HS-27A (cell line): ENCODE data around the gene COX7A2L.
A peak's percentile ranks its signal among the peaks of the same experiment; 100 is the strongest.
"Not testable (repeated sequence)": the region's sequence is repeated elsewhere in the genome, so short reads cannot be mapped to it uniquely, and the experiment has no call there.

Source experiments
- DNase-seq: peaks from one replicate; pipeline ENCODE4 v3.0.0-alpha.2; 2012; ENCODE audit warnings: low read depth, missing footprints

Gene COX7A2L, protein sequence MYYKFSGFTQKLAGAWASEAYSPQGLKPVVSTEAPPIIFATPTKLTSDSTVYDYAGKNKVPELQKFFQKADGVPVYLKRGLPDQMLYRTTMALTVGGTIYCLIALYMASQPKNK

DNA sequence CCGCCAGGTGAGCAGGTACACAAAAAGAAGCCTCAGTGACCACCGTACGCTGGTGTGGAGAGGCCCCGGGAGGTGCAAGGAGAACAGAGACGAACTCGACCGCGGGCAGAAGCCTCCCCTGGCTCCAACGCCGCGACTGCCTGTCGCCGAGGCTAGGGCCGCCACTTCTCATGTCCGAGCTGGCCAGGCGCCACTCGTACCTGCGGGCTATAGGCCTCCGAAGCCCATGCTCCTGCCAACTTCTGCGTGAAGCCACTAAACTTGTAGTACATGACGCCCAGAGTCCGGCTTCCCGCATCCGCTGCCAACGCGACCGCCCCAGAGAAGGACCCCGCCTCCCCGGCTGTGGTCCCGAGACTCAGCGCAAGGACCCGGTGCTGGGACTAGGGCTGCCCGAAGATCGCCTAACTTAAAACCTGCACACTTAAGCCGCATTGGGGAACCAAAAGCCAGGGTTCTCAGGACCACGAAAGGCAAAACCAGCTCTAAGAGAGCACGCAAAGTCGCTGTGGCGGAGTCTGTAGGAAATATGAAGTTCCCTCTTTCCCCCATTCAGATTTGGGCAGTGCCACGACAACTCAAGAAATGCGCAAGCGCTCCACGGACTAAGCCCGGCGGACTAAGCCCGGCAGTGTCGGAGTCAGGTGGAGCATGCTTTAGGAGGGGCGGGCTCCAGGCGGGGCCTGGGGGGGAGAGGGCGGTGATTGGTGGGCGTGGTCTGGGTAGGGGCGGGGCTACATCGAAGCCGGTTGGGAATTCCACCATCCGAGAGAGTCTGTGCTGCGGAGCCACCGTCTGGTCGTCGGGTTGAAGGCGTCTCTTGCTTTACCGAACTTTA lies at the start of gene COX7A2L:
Gene COX7A2L, minus strand, starts transcription at position 328 of the 838 bp plus-strand sequence. Its CDS starts 56 bp downstream, at position 272.
- peak; percentile 96 for DNase-seq

DNA sequence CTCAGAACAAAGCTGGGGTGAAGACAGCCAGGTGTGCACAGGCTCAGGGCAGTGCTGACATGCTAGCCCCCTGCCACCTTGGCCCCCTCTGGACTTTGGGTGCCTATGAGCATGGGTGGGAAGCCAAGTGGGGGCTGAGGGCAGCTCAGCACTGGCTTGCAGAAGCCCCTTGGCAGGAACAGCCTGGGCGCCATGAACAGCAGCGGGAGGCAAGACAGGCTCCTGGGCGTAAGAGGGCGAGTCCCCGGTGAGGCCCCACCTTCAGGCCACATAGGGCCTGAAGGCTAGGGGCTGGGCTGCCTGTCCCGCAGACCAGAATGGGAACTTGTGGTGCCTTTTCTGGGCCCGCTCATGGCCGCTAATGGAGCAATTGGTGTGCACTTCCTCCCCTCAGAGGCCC lies 47.0 kb upstream of the COX7A2L start:
- DNase-seq, result no peak

DNA sequence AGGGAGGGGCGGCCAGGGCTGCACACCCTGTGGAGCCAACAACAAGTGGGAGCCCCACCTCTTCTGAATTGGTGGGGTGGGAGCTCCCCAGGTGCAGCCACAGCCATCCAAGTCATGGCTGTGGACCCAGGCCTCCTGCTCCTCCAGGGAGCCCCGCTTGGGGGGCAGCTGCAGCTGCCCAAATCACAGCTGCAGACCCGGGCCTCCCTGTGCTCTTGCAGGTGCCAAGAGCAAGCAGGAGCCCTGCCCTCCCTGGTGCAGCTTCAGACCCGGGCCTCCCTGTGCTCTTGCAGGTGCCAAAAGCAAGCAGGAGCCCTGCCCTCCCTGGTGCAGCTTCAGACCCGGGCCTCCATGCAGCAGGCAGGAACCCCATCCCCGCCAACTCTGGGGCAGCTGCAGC lies 46.5 kb upstream of the COX7A2L start:
- no peak for DNase-seq

DNA sequence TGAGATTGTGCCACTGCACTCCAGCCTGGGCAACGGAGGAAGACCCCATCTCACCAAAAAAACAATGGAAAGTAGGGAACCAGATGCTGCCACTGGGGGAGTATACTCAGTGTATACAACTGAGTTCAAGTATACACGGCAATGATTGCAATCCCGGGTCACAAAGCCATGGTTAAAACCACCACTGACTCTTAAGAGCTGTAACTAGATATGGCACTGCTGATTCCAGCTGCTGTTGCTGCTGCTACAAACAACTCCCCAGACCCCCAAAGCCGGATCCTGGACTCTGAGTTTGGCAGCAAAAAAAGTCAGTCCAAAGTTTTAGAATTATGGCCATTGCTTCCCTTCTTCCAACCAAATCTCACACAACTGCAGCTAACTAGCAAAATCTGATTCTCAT lies 43.7 kb upstream of the COX7A2L start:
- DNase-seq, result no peak

DNA sequence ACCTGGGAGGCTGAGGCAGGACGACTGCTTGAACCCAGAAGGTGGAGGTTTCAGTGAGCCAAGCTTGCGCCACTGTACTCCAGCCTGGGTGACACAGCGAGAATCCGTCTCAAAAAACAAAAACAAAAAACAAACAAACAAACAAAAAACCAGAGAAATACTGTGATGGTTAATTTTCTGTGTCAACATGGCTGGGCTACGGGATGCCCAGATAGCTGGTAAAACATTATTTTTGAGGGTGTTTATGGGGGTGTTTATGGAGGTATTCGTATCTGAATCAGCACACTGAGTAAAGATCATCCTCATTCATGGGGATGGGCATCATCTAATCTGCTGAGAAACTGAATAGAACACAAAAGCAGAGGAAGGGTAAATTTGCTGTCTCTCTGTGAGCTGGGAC lies 40.8 kb upstream of the COX7A2L start:
- DNase-seq, result no peak

DNA sequence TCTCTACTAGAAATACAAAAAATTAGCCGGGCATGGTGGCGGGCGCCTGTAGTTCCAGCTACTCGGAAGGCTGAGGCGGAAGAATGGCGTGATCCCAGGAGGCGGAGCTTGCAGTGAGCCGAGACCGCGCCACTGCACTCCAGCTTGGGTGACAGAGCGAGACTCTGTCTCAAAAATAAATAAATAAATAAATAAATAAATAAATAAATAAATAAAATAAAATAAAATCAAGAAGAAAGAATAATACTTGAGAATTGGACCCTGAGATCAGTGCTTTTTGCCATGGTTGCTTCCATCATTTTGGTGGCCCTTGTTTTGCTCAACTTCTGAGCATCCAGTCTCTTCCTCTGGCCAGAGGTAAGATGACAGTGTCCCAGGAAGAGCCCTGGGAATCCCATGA lies 37.0 kb upstream of the COX7A2L start:
- DNase-seq, result not testable (repeated sequence)

DNA sequence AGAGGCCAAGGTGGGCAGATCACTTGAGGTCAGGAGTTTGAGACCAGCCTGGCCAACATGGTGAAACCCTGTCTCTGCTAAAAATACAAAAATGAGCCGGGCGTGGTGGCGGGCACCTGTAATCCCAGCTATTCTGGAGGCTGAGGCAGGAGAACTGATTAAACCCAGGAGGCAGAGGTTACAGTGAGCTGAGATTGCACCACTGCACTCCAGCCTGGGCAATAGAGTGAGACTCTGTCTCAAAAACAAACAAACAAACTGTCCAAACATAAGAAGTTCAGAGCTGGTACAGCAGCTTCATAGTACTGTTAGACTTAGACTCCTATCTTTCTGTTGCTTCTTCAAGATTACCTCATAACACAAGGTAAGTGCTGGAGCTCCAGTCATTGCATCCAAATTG lies 32.3 kb upstream of the COX7A2L start:
- DNase-seq, result not testable (repeated sequence)

DNA sequence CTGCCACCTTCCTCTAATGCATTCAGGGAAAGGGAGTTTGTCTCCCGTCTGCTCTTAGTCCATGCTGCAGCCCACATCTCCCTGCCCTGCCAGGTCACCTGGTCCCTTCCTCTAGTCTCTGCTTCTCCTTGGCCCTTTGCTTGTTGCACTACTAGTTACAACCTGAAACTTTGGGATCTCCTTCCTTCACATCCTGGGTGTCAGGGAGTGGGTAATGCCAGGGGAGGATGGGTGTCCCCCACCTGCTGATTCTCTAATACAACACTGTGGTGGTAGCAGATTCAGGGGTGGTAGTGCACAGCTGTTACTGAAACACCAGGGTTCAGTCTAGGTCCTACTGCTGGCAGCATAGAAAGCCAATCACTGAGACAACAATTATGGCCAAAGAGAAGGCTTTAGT lies 31.2 kb upstream of the COX7A2L start:
- no peak for DNase-seq

DNA sequence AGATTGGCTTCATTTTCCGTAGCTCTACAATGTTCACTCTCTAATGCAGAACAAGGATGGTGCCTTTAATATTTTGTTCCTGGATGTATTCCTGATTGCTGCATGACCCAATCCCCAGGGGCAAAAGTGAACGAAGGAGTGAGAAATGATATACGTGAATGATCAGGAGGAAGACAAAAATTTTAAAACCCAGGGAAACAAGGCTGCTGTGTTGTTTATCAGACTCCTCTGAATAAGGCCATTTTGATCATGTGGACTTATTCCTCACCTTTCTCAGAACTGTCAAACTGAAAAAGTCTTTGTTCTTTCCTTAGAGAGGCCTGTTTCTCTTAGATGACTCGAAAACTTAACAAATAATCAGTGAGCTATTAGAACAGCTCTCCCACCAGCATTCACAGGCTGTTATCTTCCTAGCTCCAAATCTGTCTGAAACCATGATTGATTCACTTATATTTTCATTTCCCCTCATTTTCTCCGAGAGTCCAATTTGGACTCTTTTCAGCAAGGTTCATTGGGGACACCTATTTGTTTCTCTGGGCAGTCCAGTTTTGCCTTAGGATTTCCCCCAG lies 29.5 kb upstream of the COX7A2L start:
- DNase-seq, result no peak

DNA sequence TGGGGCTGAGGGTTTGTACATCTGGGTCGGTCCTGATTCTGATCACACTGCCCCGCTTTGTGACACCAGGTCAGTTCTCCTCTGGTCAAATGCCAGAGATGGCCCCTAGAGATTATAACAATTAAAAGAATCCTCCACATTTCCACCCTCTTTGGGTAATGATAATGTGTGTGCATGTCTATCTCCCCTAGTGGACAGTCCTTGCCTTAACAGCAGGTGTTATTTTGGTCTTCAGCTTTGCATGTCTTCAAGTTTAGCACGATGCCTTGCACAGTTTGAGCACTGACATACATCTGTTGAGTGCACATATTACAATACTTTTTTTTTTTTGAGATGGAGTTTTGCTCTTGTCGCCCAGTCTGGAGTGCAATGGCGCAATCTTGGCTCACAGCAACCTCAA lies 25.7 kb upstream of the COX7A2L start:
- DNase-seq, result no peak

DNA sequence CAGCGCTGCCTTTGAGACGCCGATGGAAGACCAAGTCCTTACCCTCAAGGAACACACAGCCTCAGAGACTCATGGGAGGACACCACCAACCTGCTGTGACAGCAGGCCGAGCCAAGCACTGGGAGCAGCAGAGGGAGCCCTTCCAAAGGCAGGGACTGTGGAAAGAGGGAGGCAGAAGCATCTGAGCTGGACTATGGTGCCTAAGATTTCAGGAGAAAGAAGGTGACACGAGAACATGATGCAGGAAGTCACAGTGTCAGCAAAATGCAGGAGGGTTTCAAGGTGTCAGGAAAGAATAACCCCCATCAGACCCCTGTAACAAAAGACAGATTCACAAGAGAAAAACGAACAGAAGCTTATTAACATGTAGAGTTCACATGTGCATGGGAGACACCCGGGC lies 24.2 kb upstream of the COX7A2L start:
- DNase-seq, result no peak

DNA sequence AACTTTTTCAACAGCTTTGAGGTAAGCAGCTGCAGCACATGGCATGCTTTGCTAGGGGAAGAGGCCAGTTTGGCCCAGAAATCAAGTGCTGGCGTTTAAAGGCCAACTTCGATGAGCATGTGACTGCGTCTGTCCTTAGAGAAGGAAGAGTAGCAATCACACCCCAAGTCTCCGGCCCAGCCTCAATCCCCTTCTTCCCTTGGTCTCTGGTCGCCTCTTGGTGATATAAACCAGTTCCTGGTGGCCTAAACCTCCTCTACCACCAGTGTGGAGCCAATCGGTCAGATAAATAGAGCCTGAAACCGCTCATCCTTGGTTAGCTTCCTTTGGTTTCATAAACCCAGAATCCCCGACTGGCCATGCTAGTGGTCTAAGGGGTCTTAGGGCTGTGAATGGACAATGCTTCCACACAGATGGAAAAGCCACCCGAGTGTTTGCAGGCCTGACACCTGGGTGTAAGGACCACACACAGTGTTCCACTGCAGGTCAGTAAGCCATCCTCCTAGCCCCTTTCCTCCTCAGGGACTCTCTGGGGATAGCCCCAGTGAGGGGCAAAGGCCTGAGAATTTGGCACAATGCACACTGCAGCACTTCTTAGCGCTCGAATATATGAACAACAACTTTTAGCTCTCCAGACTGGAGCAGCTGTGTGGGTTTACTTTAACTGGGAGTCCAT lies 23.0 kb upstream of the COX7A2L start:
- DNase-seq, result no peak

DNA sequence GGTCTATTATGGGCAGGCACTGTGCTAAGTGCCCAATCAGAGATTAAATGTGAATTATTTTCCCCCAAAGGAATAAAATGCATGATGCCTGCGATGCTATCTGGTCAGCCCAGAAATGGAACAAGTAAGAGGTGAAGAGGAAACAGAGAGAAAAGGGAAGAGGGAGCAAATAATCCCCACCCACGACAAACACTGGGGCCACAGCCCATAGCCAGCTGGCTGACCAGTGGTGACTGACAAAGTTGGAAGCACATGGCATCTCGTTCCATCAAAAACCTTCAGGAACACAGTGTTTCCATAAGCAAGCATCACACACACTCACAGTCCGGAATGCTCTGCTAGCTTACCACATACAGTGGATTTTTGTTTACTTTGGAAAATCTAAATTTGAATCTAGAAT lies 21.1 kb upstream of the COX7A2L start:
- no peak for DNase-seq

DNA sequence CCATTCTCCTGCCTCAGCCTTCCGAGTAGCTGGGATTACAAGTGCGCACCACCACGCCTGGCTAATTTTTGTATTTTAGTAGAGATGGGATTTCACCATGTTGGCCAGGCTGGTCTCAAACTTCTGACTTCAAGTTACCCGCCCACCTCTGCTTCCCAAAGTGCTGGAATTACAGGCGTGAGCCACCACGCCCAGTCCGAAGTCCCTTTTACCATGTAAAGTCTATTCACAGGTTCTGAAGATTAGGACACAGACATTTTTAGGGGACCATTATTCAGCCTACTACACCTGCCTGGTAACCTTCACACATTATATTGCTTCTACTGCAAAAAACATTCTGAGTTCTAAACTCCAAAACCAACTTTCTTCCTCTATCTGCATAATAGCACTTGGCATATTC lies 19.0 kb upstream of the COX7A2L start:
- DNase-seq, result not testable (repeated sequence)

DNA sequence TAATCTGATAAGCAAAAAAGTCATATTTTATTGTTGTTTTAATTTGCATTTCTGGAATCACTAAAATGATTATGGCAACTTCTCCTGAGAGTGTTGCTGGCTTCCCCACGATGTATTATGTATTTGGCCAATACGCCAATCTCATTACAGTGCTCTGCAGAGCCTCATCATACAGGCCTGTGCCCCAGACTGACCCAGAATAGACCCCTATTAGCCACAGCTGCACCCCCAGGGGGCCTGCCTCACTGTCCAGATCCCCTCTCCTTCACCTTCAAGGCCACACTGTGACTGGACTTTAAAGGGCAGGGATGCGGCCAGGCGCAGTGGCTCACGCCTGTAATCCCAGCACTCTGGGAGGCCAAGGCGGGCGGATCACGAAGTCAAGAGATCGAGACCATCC lies 17.4 kb upstream of the COX7A2L start:
- DNase-seq, result no peak

DNA sequence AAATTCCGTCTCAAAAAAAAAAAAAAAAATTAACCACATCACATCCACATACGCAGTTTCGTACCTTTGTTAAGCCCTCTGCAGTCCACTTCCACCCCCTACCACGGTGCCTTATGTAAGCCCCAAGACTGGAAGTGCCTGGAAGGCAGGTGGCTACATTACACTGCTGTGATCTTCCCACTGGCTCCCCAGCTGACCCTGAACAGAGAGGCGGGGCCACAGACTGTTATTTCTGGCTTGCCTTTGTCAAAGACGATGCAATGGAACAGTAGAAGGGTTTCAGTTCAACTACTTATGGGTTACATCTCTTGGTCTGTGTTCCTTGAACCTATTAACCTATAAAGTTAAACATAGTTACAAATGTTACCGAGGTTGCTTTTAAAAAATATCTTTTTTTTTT lies 15.7 kb upstream of the COX7A2L start:
- DNase-seq, result no peak

DNA sequence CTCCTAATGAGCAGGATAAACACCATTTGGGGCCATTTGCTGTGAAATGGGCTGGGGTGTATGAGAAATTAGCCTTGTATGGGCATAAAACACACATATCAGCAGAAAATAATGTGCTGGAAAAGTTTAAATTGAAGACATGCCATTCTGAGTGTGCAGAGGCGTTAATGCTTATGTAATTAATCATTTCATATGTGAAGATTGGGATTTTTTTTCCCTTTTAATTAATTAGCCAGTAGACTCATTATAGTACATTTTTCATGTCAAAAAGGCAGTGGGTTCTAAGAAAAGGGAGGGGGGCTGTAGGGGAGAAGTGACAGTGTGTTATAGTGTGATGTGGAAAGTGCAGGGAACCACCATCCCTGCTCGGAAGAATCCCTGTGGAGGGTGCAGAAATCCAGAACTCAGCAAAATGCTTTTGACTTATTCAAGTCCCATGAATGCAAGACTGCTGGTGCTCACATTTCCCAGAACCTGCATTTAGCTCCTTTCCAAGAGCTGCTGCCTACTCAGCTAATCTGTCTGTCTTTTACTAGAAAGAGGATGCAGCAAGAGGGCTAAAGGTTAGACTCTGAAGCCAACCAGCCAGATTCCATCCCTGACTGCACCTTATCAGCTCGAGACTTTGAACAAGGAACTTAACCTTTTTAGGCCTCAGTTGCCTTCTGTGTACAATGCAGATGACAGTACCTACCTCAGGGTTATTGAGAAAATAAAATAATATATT lies 11.6 kb upstream of the COX7A2L start:
- DNase-seq, result no peak

DNA sequence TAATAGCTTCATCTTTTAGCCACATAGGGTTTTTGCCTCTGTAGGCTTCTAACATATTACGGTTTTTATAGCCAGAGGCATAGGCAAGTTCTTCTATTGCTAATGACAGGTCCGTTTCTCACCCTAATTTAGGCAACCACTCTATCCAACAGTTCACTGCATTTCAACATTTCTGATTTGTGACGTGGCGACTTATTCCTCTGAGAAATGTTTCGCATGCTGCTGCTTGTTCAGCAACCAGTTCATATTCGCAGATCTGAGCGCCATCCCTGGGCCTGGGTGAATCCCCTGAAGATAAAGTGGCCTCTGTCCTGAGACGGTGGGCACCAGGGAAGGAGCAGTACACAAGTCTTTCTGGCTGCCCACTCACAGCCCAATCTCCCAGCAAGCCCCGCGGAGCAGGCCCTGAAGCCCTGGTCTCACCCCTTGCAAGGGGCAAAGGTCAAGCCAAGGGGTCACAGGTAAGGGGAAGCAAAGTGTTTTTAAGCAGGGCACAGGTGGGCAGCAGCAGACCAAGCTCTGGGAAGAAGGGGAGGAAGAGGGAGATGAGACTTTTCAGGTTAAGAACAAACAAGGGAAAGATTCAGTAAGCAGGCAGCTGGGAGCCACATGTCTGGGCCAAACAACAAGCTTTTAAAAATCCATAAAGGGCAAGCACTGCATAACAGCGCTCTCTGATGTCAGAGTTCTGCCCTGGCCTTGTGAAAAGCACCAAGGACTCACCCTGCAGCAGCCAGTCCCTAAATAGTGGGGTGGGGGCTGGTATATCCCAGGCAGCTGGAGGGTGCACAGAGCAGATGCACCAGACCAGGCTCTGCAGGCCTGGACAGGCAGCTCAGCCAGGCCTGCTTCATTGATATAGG lies 10.8 kb upstream of the COX7A2L start:
- no peak for DNase-seq

DNA sequence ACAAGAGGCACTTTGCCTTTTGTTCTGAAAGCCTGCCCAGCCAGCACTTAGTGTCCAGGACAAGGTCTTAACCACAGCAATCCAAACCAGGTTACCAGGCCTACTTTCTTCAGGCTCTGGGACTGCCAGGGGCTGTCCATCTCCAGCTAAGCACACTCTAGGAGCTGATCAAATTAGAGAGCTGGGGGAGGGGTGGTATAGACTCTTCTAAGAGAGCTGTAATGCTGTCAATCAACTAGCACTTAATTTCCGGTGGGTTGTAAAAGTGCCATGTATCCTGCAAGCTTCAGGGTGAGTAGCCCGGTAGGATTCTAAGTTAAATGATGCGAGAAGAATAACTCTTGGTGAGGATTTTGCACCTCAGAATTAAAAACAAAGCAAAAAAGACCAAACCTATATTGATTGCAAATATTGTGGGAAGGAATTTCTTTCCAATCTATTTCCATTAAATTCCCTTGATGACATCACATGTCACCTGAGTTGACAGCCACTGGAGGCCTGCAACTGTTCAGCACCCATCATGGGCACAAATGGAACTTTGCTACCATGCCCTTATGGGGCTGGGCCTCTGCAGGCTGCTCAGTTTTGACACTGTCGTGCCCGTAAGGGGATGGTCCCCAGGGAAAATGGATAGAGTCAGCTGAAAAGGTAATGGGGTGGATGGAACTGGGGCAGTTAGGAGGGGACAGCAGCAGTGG lies 8.7 kb upstream of the COX7A2L start:
- DNase-seq, result no peak

DNA sequence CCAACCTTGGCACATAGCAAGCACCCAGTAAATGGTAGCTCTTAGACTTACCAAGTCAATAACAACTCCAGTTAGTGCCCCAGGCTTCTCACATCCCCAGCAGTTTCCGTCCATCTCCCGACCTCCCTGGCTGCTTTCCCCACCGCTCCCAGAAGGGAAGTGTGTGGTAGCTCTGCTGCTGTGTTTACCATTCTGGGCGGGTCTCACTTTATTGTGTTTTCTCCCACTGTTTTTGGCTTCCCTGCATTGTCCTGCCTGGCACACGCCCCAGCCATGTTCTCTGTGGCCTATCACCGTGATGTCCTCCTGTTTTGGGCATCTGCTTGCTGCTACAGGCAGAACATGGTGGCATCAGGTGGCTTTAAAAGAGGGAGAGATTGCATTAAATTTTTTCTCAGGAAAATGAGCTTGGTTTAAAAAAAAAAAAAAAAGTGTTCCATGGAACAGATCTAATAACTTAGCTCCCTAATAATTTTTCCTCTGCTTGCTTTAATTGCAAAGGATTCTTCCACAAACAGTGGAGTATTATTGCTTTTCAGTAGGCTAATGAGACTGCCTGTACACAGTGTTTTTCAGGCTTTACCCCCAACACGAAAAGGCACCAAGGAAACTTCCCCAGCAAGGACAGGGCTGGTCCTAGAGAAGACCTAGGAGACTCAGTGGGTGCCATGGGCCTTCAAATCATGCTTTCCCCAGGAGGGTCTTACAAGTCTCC lies 8.0 kb upstream of the COX7A2L start:
- no peak for DNase-seq
